ENCODE measurements around the gene FAM236B.
"Not testable (repeated sequence)": the region's sequence is repeated elsewhere in the genome, so short reads cannot be mapped to it uniquely, and the experiment has no call there.

- TF ChIP-seq, protein P1, sequence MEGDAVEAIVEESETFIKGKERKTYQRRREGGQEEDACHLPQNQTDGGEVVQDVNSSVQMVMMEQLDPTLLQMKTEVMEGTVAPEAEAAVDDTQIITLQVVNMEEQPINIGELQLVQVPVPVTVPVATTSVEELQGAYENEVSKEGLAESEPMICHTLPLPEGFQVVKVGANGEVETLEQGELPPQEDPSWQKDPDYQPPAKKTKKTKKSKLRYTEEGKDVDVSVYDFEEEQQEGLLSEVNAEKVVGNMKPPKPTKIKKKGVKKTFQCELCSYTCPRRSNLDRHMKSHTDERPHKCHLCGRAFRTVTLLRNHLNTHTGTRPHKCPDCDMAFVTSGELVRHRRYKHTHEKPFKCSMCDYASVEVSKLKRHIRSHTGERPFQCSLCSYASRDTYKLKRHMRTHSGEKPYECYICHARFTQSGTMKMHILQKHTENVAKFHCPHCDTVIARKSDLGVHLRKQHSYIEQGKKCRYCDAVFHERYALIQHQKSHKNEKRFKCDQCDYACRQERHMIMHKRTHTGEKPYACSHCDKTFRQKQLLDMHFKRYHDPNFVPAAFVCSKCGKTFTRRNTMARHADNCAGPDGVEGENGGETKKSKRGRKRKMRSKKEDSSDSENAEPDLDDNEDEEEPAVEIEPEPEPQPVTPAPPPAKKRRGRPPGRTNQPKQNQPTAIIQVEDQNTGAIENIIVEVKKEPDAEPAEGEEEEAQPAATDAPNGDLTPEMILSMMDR (IDR thresholded peaks at IDR 0.05; ENCODE audit: borderline replicate concordance, extremely low read depth, low read length, poor library complexity, severe bottlenecking), result not testable (repeated sequence)
- not testable (repeated sequence) for TF ChIP-seq EZH2 (IDR thresholded peaks at IDR 0.05; ENCODE audit: borderline replicate concordance, low read depth, low read length, severe bottlenecking)
Observed at GRCh38 chrX:72776653-72777466, 5.6 kb downstream of the FAM236B start, which contains the start of gene DMRTC1B.
